Transverse colon (tissue), 4 donors: ENCODE measurements around the gene AMER3. TPM values are rescaled to one million over a fixed set of nuclear protein-coding genes. Genes with fewer than 3 reads are reported as not detected.

Experiments used
- DNase-seq: peaks from one replicate; pipeline ENCODE4 v3.0.0-alpha.2; 2019
- H3K27ac ChIP-seq, 4 donors: fragments of 200-600 bp; sonication (generic); 2 replicates each; pipeline ENCODE4 v1.5.1; 2016 to 2018; ENCODE audit warnings: inconsistent platforms in 4 of 4
- H3K27me3 ChIP-seq: fragments of 200-600 bp; sonication (generic); 2 replicates; pipeline ENCODE4 v1.5.1; 2017; ENCODE audit warnings: inconsistent platforms
- H3K36me3 ChIP-seq, 4 donors: fragments of 200-600 bp; sonication (generic); 2 replicates each; pipeline ENCODE4 v1.5.1; 2017 to 2019; ENCODE audit warnings: inconsistent platforms in 4 of 4
- H3K4me1 ChIP-seq, 4 donors: fragments of 200-600 bp; sonication (generic); 2 replicates each; pipeline ENCODE4 v1.5.1; 2017 to 2020; ENCODE audit warnings: inconsistent platforms in 4 of 4
- H3K4me3 ChIP-seq, 4 donors: fragments of 200-600 bp; sonication (generic); 1 replicate in 1 of 4; 2 replicates in 3 of 4; pipeline versions ENCODE4 v1.5.1 to v1.6.1; 2017 to 2019; ENCODE audit warnings: inconsistent platforms in 4 of 4
- H3K9me3 ChIP-seq, 2 donors: fragments of 200-600 bp; sonication (generic); 2 replicates each; pipeline ENCODE4 v1.5.1; 2017 to 2019; ENCODE audit warnings: inconsistent platforms in 2 of 2
- EP300 ChIP-seq: sonication (generic); formaldehyde crosslinking; IDR thresholded peaks from one replicate; pipeline ENCODE4 v1.6.1; 2017; ENCODE audit warnings: antibody characterized with exemption, low read depth
- POLR2A ChIP-seq: fragments of 450-650 bp; IDR thresholded peaks from one replicate; pipeline ENCODE4 v1.6.1; 2016; ENCODE audit warnings: antibody characterized with exemption, mild to moderate bottlenecking, moderate library complexity
- POLR2AphosphoS5 ChIP-seq, 3 donors: sonication (generic); formaldehyde crosslinking; IDR thresholded peaks; one replicate each; pipeline ENCODE4 v1.6.1; 2016; ENCODE audit warnings: antibody characterized with exemption in 3 of 3
- WGBS, 2 donors: methylation state at CpG; one replicate each; pipeline ENCODE4 v1.1.5; 2018; ENCODE audit warnings: low coverage in 1 of 2; 5-methylcytosine and 5-hydroxymethylcytosine counted together
- in situ Hi-C, 4 donors: fragments of 200-750 bp; cut with MboI; loops; one replicate each; pipeline versions ENCODE4 v1.15.0 to v1.15.1; 2017; ENCODE audit warnings: low sequenced_read_pairs in 3 of 4, low pct_ligation_motif_present in 1 of 4, low pct_unique_long_range_greater_than_20kb in 1 of 4
- intact Hi-C: fragments of 100-400 bp; cut with DNase I; formaldehyde crosslinking; loops from one replicate; pipeline ENCODE4 v1.15.1; 2023; ENCODE audit warnings: low total_unique reads
- total RNA-seq, 4 donors: library from RNA; depleted of rRNA; stranded (reverse); fragments of >200 nt; gene quantifications; one replicate each; pipeline ENCODE4 v1.1.0, GENCODE V29; 2016
- TF ChIP-seq, protein P1 (sequence below), 5 experiments: fragments of 200-600 bp in 3 of 5; fragments of 450-650 bp in 2 of 5; sonication (generic) in 3 of 5; IDR thresholded peaks; 1 replicate in 2 of 5; 2 replicates in 3 of 5; pipeline ENCODE4 v1.5.1; 2016 to 2017; ENCODE audit warnings: antibody characterized with exemption in 5 of 5, inconsistent platforms in 3 of 5, mild to moderate bottlenecking in 2 of 5, moderate library complexity in 1 of 5

AMER3 gene
- total RNA-seq, 4 donors from 2014 or later: 0.27 to 0.32 TPM; not detected in 2

DNA sequence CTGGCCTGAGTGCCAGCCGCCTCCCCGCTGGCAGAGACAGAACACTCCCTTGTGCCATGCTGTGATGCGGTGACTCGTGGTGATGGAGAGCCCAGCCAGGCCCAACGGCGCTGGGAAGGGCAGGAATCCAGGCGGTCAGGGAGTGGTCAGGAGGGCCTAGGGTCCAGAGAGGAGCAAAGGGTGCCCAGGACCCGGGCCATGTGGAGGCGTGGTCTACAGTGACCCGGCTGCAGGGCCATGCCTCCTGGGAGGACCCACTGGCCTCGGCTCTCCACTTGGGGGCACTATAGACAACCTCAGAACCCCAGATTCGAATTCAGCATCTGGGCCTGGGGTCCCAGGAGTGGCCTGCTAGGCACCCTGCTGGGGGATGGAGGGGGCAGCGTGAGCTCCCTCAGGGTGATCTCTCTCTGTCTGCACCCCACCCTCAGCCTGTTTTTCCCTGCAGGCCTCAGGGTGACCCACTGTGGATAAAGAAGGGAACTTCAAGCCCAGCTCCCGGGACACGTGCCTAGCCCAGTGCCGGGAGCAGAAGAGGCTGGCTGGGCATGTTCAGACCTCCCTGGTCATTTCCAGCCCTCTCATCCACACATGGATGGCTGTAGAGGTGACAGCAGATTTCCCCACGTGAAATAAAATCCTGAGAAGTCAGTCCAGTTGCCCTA lies 13.0 kb downstream of the AMER3 start:
- TF ChIP-seq EP300 (no peak), POLR2A (no peak), POLR2AphosphoS5 (IDR thresholded peaks at IDR 0.05) (no peak)
- TF ChIP-seq, protein P1, sequence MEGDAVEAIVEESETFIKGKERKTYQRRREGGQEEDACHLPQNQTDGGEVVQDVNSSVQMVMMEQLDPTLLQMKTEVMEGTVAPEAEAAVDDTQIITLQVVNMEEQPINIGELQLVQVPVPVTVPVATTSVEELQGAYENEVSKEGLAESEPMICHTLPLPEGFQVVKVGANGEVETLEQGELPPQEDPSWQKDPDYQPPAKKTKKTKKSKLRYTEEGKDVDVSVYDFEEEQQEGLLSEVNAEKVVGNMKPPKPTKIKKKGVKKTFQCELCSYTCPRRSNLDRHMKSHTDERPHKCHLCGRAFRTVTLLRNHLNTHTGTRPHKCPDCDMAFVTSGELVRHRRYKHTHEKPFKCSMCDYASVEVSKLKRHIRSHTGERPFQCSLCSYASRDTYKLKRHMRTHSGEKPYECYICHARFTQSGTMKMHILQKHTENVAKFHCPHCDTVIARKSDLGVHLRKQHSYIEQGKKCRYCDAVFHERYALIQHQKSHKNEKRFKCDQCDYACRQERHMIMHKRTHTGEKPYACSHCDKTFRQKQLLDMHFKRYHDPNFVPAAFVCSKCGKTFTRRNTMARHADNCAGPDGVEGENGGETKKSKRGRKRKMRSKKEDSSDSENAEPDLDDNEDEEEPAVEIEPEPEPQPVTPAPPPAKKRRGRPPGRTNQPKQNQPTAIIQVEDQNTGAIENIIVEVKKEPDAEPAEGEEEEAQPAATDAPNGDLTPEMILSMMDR (IDR thresholded peaks at IDR 0.05): no peak
- intact Hi-C loops: no loop called here
- H3K27me3 ChIP-seq: no peaks in the 10 kb centered on the region

DNA sequence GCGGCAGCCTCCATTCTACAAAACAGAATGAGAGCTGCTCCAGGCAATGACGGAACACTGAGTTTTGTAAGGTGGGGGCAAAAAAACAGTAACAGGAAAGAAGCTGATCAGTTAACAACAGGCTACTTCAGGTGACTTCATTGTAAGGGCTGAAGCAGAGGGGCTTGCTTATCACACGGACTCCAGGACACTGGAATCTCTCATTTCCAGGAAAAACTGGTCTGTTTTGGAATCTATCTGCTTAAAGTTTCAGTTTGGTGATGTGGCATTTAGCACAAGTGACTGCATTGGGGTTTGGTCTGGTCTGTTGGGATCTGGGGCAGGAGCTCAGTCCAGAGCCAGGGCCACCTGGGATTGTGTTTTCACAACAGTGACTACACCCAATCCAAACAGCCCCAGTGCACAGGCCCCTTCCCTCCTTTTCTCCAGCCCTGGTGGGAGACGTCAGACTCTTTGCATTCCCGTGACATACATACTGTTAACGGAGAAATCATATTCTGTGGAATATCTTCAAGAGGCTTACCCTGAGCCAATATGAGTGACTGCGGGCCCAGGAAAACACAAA lies 14.1 kb downstream of the AMER3 start:
- Histone ChIP-seq H3K4me1 (no peaks in the 10 kb centered on the region), H3K4me3 (no peak overlapping the region), H3K27me3 (no peaks in the 10 kb centered on the region), H3K36me3 (no peaks in the 10 kb centered on the region), H3K27ac (no peak overlapping the region), H3K9me3 (no peaks in the 10 kb centered on the region)
- 81 to 96% methylated on average over 5 to 7 of the region's 7 CpGs for WGBS, 2 donors
- in situ Hi-C loops (no loop called here), intact Hi-C loops (no loop called here)
- TF ChIP-seq POLR2A (no peak), EP300 (no peak), POLR2AphosphoS5 (IDR thresholded peaks at IDR 0.05) (no peak)
- TF ChIP-seq, protein P1 (IDR thresholded peaks at IDR 0.05): no peak
- DNase-seq: no peak

More for the DNA sequence above, 13.0 kb downstream of the AMER3 start:
- in situ Hi-C loops: no loop called here
- Histone ChIP-seq H3K4me3 (no peak overlapping the region), H3K36me3 (no peaks in the 10 kb centered on the region), H3K4me1 (no peaks in the 10 kb centered on the region), H3K27ac (no peak overlapping the region), H3K9me3 (no peaks in the 10 kb centered on the region)
- WGBS, 2 donors: 73% methylated on average over 17 of the region's 17 CpGs; no CpG with 5 or more reads in 1 of the 2 donors
- no peak for DNase-seq

DNA sequence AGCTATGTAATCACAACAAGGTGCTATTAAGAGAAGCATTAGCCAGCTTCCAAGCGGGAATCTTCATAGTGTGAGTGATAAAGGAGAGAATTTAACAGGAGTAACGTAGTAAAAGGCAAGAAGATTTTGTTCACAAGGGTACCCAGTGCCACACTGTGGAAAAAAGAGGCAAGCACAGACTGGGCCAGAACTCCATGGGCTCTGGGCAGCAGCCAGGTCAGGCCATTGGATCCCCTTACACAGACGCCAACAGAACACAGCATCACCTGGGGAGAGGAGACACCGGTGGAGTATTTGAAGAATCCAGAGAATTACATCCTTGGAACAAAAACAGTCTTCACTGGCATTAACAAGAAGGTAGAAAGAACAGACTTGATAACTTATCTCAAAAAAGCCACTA lies 21.2 kb downstream of the AMER3 start:
- intact Hi-C loops (no loop called here), in situ Hi-C loops (no loop called here)
- no peak for DNase-seq

DNA sequence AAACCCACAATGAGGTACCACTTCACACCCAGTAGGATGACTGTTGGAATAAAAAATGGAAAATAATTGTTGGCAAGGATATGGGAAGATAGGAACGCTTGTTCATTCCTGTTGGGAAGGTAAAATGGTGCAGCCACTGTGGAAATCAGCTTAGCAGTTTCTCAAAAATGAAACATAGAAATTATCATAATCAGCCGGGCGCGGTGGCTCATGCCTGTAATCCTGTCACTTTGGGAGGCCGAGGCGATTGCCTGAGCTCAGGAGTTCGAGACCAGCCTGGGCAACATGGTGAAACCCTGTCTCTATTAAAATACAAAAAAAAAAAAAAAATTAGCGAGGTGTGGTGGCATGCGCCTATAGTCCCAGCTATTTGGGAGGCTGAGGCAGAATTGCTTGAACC lies 23.4 kb downstream of the AMER3 start:
- Histone ChIP-seq H3K4me3 (no peak overlapping the region), H3K27me3 (no peaks in the 10 kb centered on the region), H3K36me3 (no peaks in the 10 kb centered on the region), H3K4me1 (no peaks in the 10 kb centered on the region), H3K9me3 (no peaks in the 10 kb centered on the region), H3K27ac (no peak overlapping the region)
- intact Hi-C loops (no loop called here), in situ Hi-C loops (no loop called here)
- DNase-seq: no peak
- 81 to 92% methylated on average over 9 of the region's 9 CpGs for WGBS, 2 donors
- TF ChIP-seq, protein P1 (IDR thresholded peaks at IDR 0.05): no peak
- TF ChIP-seq POLR2AphosphoS5 (IDR thresholded peaks at IDR 0.05) (no peak), POLR2A (no peak), EP300 (no peak)

More for the DNA sequence above, 21.2 kb downstream of the AMER3 start:
- Histone ChIP-seq H3K9me3 (no peaks in the 10 kb centered on the region), H3K27ac (no peak overlapping the region), H3K36me3 (no peaks in the 10 kb centered on the region), H3K4me3 (no peak overlapping the region), H3K27me3 (no peaks in the 10 kb centered on the region), H3K4me1 (no peaks in the 10 kb centered on the region)
- TF ChIP-seq, protein P1 (IDR thresholded peaks at IDR 0.05): no peak
- TF ChIP-seq EP300: no peak
- no peak for TF ChIP-seq POLR2A
- no peak for TF ChIP-seq POLR2AphosphoS5 (IDR thresholded peaks at IDR 0.05)
- 42 to 59% methylated on average over 3 to 4 of the region's 4 CpGs for WGBS, 2 donors
